ENCODE results near the gene TMEM107. TPM values are rescaled to one million over a fixed set of nuclear protein-coding genes. Genes with fewer than 3 reads are reported as not detected.
"Not testable (repeated sequence)": the region's sequence is repeated elsewhere in the genome, so short reads cannot be mapped to it uniquely, and the experiment has no call there.

TMEM107 gene
- polyA plus RNA-seq (ENCODE audit: insufficient read length in 12 of 12): 10 to 100 TPM in 1 of 12 donors, 1 to 10 TPM in 10, not detected in 1; 4.5 to 13.7 (median 6.8) TPM
- long read RNA-seq, donor 1, partial matches to known transcripts: 0 of 6 reads
- long read RNA-seq, donor 1, other reads (novel, unspliced or antisense): 0 of 6 reads
- long read RNA-seq, donor 2, partial matches to known transcripts: 0 of 4 reads
- long read RNA-seq, donor 2, other reads (novel, unspliced or antisense): 0 of 4 reads
- long read RNA-seq, donor 3, partial matches to known transcripts: 0 of 3 reads
- long read RNA-seq, donor 3, other reads (novel, unspliced or antisense): 0 of 3 reads
- long read RNA-seq, donor 4: 0 reads
- long read RNA-seq, donor 5, partial matches to known transcripts: 0 of 6 reads
- long read RNA-seq, donor 5, other reads (novel, unspliced or antisense): 0 of 6 reads
- long read RNA-seq, donor 6, partial matches to known transcripts: 0 of 1 reads
- long read RNA-seq, donor 6, other reads (novel, unspliced or antisense): 0 of 1 reads
- long read RNA-seq, donor 7, partial matches to known transcripts: 0 of 1 reads
- long read RNA-seq, donor 7, other reads (novel, unspliced or antisense): 0 of 1 reads
- long read RNA-seq, donor 8, partial matches to known transcripts: 0 of 1 reads
- long read RNA-seq, donor 8, other reads (novel, unspliced or antisense): 0 of 1 reads
- long read RNA-seq, donor 9, partial matches to known transcripts: 0 of 5 reads
- long read RNA-seq, donor 9, other reads (novel, unspliced or antisense): 0 of 5 reads
- long read RNA-seq, donor 10, partial matches to known transcripts: 0 of 4 reads
- long read RNA-seq, donor 10, other reads (novel, unspliced or antisense): 0 of 4 reads
- long read RNA-seq, donor 11, partial matches to known transcripts: 0 of 2 reads
- long read RNA-seq, donor 11, other reads (novel, unspliced or antisense): 0 of 2 reads

DNA sequence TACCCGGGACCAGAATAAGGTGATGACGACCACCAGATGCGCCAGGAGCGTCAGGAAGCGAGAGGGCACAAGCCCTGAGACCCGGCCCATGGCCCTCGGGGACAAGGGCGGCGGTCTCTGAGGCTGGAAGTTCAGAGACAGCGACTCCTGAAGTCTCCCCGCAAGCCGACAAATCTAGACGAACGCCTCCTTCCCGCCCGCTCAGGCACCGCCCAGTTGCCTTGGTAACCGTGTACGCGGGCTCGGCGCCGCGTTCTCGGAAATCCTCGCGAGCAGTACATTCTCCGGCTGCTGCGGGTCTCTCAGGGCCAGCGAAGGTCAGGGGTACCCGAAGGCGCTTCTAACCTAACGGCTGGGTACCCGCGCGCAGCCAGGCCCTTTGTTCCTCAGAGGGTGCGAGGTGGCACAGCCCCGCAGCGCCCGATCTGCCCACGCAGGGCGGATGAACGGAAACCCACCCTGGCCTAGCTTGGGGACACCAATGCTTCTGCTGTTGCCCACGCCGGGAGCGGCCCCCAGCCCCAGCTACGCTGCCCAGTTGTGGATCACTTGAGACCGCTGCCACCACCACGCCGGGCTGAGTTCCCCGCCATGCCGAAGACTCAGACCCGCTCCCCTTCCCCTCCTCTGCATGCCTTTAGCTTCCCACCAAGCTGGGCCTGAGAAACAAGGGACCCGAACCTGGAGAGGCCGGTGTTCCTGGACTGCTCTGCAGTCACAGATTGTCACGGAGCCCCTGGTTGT is at the start of gene TMEM107:
TSS of gene TMEM107 (minus strand) at position 184 of the 744 bp plus-strand sequence. CDS start at position 90, 94 bp downstream.
- peak; percentile 94 for DNase-seq

DNA sequence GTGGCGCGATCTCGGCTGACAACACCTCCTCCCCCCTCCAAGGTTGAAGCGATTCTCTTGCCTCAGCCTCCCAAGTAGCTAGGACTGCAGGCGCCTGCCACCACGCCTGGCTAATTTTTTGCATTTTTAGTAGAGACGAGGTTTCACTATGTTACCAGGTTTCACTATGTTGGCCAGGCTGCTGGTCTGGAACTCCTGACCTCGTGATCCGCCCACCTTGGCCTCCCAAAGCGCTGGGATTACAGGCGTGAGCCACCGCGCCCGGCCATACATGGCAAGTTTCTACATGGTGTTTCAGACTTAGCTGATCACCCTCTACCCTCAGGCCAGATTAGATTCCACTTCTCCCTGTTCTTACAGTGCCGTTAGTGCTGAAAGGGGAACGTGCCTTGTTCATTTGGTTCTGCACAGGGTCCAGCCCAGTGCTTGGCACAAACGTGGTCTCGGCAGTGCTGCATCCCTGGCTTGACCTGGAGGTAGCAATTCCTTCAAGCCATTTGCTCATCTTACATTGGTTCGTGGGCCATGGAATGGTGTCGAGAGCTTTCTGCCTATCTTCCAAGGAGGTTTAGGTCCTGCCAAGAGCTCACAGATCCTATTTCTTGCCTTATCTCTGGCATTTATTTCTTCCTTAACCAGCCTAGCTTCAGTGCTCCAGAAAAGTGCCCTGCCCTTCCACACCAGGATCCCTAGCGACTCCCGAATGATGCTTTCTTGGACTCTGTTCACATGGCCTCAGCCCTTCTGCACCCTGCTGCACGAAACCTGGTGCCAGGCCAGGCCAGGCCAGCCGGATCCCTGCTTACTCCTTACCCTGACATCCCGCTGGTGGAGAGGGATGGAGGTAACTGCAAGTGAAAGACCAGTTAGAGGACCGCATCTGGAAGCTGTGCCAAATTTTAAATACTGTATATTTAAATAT is 49.0 kb upstream of the TMEM107 start:
- DNase-seq: no peak

GRCh38 chr17:8223356-8224126 is 47.4 kb upstream of the TMEM107 start:
- peak; percentile 64 for DNase-seq

GRCh38 chr17:8222630-8223355 is 46.6 kb upstream of the TMEM107 start:
- DNase-seq: peak; percentile 96

DNA sequence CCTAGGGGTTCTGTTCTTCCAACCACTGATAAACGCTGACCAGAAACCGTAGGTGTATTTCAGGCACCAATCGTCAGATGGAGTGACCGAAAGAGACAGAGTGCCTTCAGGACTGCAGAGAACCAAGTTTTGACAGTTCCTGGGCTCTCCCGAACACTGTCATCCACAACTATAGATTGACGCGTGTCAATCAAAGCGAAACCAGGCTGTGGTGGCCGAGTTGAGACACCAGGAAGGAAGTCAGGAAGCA is 46.1 kb upstream of the TMEM107 start:
- DNase-seq: no peak

DNA sequence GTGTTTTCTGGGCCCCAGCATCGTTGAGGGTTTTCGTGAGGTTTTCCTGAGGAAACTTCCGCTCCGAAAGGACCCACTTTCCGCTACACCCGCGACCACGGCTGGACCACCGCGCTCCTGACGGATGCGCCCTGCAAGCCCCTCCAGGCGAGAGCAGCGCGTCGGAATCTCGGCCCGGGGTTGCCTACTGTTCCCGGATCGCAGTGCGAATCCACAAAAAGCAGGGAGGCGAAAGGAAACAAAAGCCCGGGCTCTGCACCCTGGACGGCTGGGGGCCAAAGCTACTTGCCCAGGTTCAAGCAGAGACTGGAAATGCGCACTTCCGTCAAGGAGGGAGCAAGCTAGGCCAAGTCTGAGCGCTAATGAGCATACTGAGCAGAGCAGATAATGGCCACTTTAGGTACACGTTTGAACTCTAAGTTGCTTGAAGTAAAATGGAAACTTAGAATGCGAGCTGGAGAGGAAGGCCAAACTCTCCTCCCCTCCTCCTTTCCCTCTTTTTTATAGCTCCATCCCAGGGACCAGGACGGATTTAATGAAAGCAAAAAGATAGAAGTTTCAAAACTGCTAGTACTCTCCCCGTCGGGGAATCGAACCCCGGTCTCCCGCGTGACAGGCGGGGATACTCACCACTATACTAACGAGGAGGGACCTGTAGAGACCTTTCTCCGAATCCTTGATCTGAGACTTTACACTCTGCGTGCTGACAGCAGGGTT is 45.6 kb upstream of the TMEM107 start:
- DNase-seq: peak; percentile 96

DNA sequence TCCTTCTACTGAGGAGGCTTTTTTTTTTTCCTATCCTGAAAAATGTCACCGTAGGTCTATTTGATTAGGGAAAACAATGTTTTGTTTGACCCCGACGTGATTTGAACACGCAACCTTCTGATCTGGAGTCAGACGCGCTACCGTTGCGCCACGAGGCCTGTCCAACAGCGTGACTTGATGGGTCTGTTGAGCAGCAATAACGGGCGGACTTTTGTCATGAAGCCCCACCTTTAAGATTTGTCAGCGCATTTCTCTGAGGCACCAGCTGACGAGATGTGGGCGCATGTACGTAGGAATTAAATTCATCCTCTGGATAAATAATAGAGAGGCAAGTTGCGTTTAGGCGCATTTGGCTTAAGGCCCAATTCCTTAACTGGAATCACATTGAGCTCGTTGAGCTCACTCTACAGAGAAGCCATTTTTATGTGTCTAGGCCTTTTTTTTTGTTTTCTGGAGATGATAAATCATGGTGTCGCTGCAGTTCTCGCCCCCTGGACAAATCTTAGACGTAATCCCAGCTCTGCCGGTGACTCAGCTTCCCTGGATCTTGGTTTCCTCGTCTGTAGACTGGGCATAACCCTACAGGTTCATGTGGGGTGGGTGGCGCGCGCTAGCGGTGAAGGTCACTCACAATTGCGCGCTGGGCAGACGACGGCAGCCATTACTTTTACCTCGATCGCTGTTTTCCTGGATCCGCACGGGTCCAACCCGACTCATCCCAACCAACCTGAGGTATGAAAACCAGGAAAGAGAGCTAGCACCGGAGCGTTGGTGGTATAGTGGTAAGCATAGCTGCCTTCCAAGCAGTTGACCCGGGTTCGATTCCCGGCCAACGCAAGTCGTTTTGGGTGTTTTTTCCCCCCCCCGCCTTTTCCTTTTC is 44.8 kb upstream of the TMEM107 start:
- peak; percentile 96 for DNase-seq

- not testable (repeated sequence) for DNase-seq
These were observed 37.8 kb upstream of the TMEM107 start for GRCh38 chr17:8214000-8214399.

- DNase-seq: no peak
These were observed 36.4 kb upstream of the TMEM107 start for GRCh38 chr17:8212312-8213180.

- no peak for DNase-seq
These were observed 34.7 kb upstream of the TMEM107 start for GRCh38 chr17:8210761-8211458.

GRCh38 chr17:8209907-8210760 is 34.0 kb upstream of the TMEM107 start, which contains the start of gene AURKB:
TSS of gene AURKB (minus strand) at chr17:8210575. CDS start at chr17:8210224, 351 bp downstream.
- DNase-seq: peak; percentile 97

- DNase-seq: no peak
These were observed 30.4 kb upstream of the TMEM107 start for GRCh38 chr17:8206536-8206935.

DNA sequence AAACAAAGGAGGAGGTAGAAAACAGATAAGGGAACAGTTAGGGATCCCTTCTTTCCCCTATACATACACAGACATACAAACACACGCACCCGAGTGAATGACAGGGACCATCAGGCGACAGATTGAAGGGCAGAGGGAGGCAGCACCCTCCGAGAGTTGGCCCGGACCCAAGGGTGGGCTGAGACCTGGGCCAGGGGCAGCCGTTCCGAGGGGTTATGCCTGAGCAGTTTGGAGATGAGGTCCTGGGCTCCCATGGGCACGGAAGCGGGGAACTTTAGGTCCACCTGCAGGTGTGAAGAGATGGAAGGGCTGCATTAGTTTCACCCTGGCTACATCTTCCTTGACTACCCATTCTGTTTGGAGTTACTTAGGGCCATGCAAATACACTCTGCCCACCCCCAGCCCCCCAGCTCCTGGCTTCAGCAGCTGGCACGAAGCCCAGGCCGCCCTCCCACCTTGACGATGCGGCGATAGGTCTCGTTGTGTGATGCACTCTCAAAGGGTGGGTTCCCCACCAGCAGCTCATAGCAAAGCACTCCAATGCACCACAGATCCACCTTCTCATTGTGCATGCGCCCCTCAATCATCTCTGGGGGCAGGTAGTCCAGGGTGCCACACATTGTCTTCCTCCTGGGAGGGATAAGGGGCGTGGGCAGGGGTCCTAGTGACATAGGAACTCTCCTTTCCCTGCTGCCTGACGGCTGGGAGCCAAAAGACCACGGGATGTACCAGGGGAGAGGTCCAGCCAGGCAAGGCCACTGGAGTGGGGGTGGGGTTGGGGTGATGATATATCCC is 28.8 kb upstream of the TMEM107 start:
- no peak for DNase-seq

Measured in muscle of arm (tissue), 14 donors.